Breast epithelium (tissue), 3 donors: Measurements from ENCODE around the gene GRIK4.

ENCODE experiments used
- POLR2A ChIP-seq: fragments of 450-650 bp; IDR thresholded peaks from one replicate; pipeline ENCODE4 v1.6.1; 2016; ENCODE audit warnings: antibody characterized with exemption, mild to moderate bottlenecking, moderate library complexity
- TF ChIP-seq, protein P1 (sequence below), 3 donors: fragments of 450-650 bp; IDR thresholded peaks; one replicate each; pipeline ENCODE4 v1.5.1; 2016 to 2017; ENCODE audit warnings: antibody characterized with exemption in 3 of 3, mild to moderate bottlenecking in 3 of 3, moderate library complexity in 3 of 3

DNA sequence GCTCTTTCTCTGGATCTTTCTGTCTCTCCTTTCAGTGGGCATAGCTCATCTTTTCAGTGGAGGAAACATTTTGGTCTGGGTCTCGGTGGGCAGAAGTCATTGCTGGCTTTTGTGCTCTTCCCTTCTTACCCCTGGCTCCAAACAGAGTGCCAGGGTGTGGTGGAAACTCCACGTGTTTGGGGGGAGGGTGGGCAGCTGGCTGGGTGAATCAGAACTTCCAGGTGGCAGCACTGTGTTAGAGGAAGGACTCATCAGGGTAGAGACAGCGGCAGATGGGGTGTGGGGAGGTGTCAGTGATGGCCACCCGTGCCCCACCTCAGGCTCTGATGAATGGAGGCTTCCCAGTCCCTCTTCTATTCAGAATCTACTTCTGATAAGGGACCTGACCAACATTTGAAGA, 114.0 kb downstream of the GRIK4 start:
- TF ChIP-seq, protein P1, sequence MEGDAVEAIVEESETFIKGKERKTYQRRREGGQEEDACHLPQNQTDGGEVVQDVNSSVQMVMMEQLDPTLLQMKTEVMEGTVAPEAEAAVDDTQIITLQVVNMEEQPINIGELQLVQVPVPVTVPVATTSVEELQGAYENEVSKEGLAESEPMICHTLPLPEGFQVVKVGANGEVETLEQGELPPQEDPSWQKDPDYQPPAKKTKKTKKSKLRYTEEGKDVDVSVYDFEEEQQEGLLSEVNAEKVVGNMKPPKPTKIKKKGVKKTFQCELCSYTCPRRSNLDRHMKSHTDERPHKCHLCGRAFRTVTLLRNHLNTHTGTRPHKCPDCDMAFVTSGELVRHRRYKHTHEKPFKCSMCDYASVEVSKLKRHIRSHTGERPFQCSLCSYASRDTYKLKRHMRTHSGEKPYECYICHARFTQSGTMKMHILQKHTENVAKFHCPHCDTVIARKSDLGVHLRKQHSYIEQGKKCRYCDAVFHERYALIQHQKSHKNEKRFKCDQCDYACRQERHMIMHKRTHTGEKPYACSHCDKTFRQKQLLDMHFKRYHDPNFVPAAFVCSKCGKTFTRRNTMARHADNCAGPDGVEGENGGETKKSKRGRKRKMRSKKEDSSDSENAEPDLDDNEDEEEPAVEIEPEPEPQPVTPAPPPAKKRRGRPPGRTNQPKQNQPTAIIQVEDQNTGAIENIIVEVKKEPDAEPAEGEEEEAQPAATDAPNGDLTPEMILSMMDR (IDR thresholded peaks at IDR 0.05) = no peak
- TF ChIP-seq POLR2A = no peak
